ENCODE results near the gene MED1. TPM values are rescaled to one million over a fixed set of nuclear protein-coding genes. Genes with fewer than 3 reads are reported as not detected.
A peak's percentile ranks its signal among the peaks of the same experiment; 100 is the strongest.
"Not testable (repeated sequence)": the region's sequence is repeated elsewhere in the genome, so short reads cannot be mapped to it uniquely, and the experiment has no call there.

MED1 gene, protein sequence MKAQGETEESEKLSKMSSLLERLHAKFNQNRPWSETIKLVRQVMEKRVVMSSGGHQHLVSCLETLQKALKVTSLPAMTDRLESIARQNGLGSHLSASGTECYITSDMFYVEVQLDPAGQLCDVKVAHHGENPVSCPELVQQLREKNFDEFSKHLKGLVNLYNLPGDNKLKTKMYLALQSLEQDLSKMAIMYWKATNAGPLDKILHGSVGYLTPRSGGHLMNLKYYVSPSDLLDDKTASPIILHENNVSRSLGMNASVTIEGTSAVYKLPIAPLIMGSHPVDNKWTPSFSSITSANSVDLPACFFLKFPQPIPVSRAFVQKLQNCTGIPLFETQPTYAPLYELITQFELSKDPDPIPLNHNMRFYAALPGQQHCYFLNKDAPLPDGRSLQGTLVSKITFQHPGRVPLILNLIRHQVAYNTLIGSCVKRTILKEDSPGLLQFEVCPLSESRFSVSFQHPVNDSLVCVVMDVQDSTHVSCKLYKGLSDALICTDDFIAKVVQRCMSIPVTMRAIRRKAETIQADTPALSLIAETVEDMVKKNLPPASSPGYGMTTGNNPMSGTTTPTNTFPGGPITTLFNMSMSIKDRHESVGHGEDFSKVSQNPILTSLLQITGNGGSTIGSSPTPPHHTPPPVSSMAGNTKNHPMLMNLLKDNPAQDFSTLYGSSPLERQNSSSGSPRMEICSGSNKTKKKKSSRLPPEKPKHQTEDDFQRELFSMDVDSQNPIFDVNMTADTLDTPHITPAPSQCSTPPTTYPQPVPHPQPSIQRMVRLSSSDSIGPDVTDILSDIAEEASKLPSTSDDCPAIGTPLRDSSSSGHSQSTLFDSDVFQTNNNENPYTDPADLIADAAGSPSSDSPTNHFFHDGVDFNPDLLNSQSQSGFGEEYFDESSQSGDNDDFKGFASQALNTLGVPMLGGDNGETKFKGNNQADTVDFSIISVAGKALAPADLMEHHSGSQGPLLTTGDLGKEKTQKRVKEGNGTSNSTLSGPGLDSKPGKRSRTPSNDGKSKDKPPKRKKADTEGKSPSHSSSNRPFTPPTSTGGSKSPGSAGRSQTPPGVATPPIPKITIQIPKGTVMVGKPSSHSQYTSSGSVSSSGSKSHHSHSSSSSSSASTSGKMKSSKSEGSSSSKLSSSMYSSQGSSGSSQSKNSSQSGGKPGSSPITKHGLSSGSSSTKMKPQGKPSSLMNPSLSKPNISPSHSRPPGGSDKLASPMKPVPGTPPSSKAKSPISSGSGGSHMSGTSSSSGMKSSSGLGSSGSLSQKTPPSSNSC (N-terminal part only)
- 26.4 TPM for polyA plus RNA-seq (ENCODE audit: insufficient read length)

DNA sequence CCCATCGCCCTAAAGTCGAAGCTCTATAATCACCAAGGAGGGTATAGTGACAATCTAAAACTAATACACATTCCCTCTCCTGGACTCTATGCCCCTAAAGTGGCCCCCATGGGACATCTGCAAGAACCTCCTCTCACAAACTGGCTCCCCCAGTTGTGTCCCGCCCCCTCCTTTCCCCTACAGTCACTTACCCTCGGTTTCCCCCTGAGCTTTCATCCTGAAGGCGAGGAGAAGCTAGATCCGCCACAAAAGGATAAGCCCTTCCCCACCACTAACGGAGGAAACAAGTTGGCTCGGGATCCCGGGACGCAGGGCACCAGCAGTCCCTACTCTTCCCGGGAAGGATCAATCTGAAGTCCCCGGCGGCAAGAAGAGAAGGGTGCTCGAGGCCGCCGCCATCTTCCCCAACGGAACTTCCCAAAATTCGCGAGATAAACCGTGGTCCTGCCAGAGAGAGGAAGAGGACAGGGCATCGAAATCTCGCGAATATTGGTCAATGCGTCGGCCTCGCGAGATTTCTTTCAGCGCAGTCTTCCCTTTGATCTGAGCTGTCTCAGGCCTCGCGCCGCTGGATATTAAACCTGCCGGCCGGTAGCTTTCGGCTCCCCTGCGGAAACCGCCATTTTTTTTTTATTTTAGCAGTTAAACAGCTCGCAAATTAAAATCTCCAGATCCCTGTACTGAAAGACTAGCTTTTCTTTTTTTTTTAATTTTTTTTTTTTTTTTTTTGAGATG lies at the start of gene MED1:
Gene MED1, minus strand, starts transcription at position 417 of the 735 bp plus-strand sequence. Its CDS starts 201 bp downstream, at position 216.
- peak; percentile 98 for DNase-seq (ENCODE audit: low read depth)

DNA sequence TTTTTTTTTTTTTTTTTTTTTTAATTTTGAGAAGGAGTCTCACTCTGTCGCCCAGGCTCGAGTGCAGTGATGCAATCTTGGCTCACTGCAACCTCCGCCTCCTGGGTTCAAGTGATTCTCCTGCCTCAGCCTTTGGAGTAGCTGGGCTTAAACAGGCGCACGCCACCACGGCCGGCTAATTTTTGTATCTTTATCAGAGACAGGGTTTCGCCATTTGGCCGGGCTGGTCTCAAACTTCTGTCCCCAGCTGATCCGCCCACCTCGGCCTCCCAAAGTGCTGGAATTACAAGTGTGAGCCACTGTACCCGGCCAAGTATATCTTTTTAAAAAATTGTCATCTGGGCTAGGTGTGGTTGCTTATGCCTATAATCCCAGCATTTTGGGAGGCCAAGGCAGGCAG lies 45.9 kb upstream of the MED1 start:
- not testable (repeated sequence) for DNase-seq (ENCODE audit: low read depth)

DNA sequence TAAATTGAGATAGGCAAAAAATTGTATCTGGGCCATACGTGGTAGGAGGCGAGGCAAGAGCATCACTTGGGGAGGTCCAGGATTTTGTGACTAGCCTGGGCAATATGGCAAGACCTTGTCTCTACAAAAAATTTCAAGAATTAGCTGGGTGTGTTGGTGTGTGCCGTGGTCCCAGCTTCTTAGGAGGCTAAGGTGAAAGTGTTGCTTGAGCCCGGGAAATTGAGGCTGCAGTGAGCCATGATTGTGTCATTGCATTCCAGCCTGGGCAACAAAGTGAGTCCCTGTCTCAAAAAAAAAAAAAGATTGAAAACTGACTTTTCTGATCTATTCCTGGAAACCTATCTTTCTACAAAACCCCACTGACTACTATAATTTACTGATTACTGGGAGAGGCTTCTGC lies 36.9 kb upstream of the MED1 start:
- no peak for DNase-seq (ENCODE audit: low read depth)

DNA sequence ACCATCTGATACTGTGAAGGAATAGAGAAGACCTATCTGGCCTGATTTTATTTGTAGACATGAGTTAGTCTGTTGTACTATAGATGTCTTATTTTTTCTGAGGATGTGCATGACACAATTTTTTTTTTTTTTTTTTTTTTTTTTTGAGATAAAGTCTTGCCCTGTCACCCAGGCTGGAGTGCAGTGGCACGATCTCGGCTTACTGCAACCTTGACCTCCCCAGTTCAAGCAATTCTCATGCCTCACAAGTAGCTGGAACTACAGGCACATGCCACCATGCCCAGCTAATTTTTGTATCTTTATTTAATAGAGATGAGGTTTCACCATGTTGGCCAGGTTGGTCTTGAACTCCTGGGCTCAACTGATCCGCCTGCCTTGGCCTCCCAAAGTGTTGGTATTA lies 36.4 kb upstream of the MED1 start:
- not testable (repeated sequence) for DNase-seq (ENCODE audit: low read depth)

DNA sequence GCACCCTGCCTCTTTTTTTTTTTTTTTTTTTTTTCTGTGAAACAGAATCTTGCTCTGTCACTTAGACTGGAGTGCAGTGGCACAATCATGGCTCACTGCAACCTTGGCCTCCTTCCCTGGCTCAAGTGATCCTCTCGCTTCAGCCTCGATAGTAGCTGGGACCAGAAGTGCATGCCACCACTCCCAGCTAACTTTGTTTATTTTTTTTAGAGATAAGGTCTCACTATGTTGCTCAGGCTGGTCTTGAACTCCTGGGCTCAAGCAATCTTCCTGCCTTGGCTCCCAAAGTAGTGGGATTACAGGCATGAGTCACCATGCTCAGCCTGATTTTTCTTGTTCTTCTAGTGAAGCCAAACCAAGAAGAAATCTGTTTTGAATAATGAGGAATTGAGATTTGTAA lies 35.2 kb upstream of the MED1 start:
- DNase-seq (ENCODE audit: low read depth) = no peak

DNA sequence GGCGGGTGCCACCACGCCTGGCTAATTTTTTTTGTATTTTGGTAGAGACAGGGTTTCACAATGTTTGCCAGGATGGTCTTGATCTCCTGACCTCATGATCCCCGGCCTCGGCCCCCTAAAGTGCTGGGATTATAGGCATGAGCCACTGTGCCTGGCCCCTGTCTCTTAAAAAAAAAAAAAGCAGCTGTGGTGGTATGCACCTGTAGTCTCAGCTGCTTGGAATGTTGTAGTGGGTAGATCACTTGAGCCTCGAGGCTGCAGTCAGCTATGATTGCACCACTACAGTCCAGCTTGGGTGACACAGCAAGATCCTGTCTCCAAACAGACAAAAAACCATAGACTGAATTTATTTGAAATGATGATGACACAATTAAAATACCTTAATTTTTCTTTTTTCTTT lies 34.5 kb upstream of the MED1 start:
- DNase-seq (ENCODE audit: low read depth) = no peak

DNA sequence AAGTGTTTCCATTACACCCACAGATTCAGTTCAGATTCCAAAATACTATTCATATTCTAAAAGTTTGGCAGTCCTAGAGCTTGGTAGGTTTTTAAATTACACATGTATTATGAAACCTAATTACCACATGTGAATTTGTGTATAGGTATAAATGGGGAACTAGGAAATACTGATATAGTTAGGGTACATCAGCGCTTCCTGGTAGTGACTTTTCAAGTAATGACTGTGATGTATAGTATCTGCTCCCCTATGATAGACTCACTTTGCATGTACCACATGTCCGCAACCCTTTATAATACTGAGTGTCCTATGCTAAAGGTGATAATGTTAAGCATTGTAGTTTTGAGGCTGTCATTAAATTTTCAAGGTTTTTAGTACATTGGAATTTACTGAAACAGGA lies 33.1 kb upstream of the MED1 start:
- no peak for DNase-seq (ENCODE audit: low read depth)

DNA sequence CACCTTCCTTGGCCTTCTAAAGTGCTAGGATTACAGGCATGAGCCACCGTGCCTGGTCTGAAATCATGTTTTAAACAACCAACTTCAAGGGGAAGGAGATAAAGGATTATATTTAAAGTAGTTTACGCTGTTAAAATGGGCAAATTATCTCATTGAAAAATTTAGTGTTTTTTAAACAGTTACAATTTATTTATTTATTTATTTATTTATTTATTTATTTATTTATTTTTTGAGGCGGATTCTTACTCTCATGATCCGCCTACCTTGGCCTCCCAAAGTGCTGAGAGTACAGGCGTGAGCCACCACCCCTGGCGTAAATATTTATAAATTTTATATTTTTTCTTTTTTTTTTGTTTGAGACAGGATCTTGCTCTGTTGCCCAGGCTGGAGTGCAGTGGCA lies 32.4 kb upstream of the MED1 start:
- no peak for DNase-seq (ENCODE audit: low read depth)

DNA sequence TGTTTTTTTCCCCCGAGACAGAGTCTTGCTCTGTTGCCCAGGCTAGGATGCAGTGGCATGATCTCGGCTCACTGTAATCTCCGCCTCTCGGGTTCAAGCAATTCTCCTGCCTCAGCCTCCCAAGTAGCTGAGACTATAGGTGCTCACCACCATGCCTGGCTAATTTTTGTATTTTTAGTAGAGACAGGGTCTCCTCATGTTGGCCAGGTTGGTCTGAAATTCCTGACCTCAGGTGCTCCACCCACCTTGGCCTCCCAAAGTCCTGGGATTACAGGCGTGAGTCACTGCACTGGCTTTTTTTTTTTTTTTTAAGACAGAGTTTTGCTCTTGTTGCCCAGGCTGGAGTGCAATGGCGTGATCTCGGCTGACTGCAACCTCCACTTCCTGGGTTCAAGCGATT lies 28.6 kb upstream of the MED1 start:
- DNase-seq (ENCODE audit: low read depth) = not testable (repeated sequence)

DNA sequence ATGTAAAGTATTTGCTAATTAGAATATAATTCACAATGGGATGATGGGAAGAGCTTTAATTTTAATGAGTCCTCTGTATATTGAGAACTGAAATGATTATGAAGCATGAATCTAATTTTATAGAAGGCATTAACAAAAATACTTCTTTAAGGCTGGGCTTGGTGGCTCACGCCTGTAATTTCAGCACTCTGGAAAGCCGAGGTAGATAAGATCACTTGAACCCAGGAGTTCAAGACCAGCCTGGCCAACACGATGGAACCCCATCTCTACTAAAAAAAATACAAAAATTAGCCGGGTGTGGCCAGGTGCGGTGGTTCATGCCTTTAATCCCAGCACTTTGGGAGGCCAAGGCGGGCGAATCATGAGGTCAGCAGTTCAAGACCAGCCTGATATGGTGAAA lies 22.2 kb upstream of the MED1 start:
- no peak for DNase-seq (ENCODE audit: low read depth)

DNA sequence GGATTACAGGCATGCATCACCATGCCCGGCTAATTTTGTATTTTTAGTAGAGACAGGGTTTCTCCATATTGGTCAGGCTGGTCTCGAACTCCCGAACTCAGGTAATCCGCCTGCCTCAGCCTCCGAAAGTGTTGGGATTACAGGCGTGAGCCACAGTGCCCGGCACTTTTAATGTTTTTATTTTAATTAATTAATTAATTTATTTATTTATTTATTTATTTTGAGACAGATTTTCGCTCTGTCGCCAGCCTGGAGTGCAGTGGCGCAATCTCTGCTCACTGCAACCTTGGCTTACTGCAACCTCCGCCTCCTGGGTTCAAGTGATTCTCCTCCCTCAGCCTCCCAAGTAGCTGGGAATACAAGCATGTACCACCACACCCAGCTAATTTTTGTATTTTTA lies 17.5 kb upstream of the MED1 start:
- DNase-seq (ENCODE audit: low read depth) = not testable (repeated sequence)

DNA sequence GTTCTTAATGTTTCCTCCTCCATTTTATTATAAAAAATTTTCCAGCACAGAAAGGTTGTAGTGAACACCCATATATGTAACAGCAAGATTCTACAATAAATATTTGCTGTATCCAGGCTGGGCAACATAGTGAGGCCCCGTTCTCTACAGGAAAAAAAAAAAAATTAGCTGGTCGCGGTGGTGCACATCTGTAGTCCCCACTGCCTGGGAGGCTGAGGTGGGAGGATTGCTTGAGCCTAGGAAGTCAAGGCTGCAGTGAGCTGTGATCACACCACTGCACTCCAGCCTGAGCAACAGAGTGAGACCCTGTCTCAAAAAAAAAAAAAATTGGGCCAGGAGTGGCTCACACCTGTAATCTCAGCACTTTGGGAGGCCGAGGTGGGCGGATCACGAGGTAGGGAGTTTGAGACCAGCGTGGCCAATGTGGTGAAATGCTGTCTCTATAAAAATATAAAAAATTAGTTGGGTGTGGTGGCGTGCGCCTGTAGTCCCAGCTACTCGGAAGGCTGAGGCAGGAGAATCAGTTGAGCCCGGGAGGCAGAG lies 13.6 kb upstream of the MED1 start:
- not testable (repeated sequence) for DNase-seq (ENCODE audit: low read depth)

DNA sequence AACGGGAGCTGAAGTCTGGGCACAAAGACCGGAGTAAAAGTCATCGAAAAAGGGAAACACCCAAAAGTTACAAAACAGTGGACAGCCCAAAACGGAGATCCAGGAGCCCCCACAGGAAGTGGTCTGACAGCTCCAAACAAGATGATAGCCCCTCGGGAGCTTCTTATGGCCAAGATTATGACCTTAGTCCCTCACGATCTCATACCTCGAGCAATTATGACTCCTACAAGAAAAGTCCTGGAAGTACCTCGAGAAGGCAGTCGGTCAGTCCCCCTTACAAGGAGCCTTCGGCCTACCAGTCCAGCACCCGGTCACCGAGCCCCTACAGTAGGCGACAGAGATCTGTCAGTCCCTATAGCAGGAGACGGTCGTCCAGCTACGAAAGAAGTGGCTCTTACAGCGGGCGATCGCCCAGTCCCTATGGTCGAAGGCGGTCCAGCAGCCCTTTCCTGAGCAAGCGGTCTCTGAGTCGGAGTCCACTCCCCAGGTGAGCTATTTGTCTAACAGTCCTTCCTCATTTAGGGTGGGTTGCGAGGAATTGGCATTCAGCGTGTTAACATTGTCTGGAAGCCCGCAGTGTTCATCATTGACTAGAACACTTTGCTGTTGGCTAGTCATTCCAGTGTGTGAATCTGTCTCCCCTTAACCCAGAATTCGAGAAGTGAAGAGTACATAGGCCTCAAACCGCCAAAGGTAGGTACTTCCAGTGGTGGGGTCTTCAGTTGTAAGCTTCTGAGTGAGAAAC lies 11.7 kb upstream of the MED1 start:
- no peak for DNase-seq (ENCODE audit: low read depth)

DNA sequence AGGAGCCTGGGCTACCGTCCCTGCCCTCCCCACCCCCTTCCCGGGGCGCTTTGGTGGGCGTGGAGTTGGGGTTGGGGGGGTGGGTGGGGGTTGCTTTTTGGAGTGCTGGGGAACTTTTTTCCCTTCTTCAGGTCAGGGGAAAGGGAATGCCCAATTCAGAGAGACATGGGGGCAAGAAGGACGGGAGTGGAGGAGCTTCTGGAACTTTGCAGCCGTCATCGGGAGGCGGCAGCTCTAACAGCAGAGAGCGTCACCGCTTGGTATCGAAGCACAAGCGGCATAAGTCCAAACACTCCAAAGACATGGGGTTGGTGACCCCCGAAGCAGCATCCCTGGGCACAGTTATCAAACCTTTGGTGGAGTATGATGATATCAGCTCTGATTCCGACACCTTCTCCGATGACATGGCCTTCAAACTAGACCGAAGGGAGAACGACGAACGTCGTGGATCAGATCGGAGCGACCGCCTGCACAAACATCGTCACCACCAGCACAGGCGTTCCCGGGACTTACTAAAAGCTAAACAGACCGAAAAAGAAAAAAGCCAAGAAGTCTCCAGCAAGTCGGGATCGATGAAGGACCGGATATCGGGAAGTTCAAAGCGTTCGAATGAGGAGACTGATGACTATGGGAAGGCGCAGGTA lies 11.0 kb upstream of the MED1 start:
- no peak for DNase-seq (ENCODE audit: low read depth)

DNA sequence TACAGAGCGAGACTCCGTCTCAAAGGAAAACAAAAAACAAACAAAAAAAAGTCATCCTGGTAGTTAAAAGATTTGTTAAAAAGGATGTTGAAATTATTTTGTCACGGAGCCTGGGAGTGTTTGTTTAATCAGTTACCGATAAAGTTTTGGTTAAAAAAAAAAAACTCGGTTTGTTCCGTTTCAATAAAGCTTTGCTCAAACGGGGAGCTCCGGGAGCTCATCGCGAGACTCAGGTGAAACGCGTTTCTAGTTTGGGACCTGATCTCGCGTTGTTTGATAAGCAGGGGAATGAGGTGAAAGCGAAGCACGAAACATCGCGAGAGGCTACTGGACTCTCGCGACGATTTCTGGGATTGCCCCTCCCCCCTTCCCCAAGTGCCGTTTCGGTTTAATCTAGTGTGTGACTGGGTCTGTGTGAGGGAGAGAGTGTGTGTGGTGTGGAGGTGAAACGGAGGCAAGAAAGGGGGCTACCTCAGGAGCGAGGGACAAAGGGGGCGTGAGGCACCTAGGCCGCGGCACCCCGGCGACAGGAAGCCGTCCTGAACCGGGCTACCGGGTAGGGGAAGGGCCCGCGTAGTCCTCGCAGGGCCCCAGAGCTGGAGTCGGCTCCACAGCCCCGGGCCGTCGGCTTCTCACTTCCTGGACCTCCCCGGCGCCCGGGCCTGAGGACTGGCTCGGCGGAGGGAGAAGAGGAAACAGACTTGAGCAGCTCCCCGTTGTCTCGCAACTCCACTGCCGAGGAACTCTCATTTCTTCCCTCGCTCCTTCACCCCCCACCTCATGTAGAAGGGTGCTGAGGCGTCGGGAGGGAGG lies 10.3 kb upstream of the MED1 start, which contains the start of gene CDK12:
Gene CDK12, plus strand, starts transcription at position 374 of the 813 bp plus-strand sequence. CDS start 586 bp downstream, outside the sequence.
- DNase-seq (ENCODE audit: low read depth) = peak; percentile 100

DNA sequence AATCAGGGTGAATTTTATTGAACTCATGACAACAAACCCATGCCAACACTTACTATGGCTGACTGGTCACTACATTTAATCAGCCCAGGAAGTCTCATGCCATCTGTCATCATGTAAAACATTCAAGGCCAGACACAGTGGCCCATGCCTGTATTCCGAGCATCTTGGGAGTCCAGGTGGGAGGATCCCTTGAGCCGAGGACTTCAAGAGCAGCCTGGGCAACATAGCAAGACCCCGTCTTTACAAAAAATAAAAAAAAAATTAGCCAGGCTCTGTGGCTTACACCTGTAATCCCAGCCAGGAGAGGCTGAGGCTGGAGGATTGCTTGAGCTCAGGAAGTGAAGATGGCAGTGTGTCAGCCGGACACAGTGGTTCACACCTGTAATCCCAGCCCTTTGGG lies 4.9 kb upstream of the MED1 start:
- DNase-seq (ENCODE audit: low read depth) = no peak

DNA sequence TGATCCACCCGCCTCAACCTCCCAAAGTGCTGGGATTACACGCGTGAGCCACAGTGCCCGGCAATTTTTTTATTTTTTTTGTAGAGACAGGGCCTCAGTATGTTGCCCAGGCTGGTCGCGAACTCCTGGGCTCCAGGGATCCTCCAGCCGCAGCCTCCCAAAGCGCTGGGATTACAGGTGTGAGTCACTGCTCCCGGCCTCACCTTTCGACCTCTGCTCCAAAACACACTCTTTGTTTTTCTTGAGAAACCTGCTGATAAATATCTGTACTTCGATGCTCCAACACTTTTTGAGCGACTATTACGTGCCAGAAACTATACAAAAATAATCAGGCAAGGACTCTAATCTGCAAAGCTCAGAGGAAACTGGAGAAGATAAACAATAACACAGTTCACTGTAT lies 1.0 kb downstream of the MED1 start:
- no peak for DNase-seq (ENCODE audit: low read depth)

DNA sequence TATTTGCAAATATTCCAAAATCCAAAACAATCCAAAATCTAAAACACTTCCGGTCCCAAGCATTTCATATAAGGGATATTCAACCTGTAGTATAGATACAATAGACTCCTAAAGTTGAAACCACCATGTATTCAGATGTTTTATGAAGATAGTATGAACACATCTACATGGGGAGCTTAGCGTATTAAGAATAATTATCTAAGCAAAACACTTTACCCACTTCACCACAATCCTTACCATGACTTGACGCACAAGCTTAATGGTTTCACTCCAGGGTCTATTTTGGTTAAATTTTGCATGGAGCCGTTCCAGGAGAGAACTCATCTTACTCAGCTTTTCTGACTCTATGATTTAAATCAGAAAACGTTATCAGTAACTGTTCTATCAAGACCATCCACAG lies 3.5 kb downstream of the MED1 start:
- no peak for DNase-seq (ENCODE audit: low read depth)

DNA sequence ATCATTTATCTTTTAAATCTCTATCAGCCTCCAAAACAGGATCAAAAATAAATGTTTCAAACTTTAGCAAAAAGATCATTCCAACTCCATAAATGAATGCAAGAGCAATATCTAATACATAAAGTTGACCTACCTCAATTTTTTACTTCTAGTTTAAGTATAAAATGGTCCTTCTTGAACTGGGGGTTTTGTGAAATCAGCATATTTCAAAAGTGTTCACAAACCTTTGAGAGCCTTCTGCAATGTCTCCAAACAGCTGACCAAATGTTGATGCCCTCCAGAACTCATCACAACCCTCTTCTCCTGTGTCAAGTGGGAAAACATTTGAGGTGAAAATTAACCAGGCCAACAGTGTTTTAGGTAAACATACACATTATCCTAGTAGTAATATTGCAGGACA lies 7.7 kb downstream of the MED1 start:
- DNase-seq (ENCODE audit: low read depth) = no peak

Measured in forelimb muscle (tissue), 1 donor.